MM.1S (cell line): Measurements from ENCODE around the gene PPP2R3C.

Experiments used
- EZH2phosphoT487 ChIP-seq: fragments of 300-600 bp; sonication (generic); IDR thresholded peaks from 2 replicates; pipeline ENCODE4 v1.6.1; 2018; ENCODE audit warnings: antibody characterized with exemption, low read length
- TF ChIP-seq, protein P1 (sequence below): fragments of 300-600 bp; sonication (generic); IDR thresholded peaks from 2 replicates; pipeline ENCODE4 v1.5.1; 2016; ENCODE audit warnings: antibody characterized with exemption, low read length, mixed read lengths

DNA sequence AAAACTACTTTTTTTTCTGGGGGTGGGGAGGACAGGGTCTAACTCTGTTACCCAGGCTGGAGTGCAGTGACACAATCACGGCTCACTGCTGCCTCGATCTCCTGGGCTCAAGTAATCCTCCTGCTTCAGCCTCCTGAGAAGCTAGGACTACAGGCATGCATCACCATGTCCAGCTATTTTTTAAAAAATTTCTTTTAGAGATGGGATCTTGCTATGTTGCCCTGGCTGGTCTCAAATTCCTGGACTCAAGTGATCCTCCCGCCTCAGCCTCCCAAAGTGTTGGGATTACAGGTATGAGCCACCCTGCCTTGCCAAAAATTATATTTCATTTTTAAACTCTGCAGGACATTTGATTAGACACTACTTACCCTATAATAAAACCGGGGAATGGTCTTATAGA is 5.5 kb downstream of the PPP2R3C start:
- TF ChIP-seq, protein P1, sequence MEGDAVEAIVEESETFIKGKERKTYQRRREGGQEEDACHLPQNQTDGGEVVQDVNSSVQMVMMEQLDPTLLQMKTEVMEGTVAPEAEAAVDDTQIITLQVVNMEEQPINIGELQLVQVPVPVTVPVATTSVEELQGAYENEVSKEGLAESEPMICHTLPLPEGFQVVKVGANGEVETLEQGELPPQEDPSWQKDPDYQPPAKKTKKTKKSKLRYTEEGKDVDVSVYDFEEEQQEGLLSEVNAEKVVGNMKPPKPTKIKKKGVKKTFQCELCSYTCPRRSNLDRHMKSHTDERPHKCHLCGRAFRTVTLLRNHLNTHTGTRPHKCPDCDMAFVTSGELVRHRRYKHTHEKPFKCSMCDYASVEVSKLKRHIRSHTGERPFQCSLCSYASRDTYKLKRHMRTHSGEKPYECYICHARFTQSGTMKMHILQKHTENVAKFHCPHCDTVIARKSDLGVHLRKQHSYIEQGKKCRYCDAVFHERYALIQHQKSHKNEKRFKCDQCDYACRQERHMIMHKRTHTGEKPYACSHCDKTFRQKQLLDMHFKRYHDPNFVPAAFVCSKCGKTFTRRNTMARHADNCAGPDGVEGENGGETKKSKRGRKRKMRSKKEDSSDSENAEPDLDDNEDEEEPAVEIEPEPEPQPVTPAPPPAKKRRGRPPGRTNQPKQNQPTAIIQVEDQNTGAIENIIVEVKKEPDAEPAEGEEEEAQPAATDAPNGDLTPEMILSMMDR, result no peak
- TF ChIP-seq EZH2phosphoT487, result no peak
